GM19099 (cell line): ENCODE measurements around the gene TRAPPC12.

Source experiments
- POLR2A ChIP-seq: IDR thresholded peaks from 3 replicates; pipeline ENCODE4 v1.6.1; 2011; ENCODE audit warnings: low read depth; ENCODE audit not compliant: insufficient read length; ENCODE audit errors: extremely low read depth

TRAPPC12 gene

DNA sequence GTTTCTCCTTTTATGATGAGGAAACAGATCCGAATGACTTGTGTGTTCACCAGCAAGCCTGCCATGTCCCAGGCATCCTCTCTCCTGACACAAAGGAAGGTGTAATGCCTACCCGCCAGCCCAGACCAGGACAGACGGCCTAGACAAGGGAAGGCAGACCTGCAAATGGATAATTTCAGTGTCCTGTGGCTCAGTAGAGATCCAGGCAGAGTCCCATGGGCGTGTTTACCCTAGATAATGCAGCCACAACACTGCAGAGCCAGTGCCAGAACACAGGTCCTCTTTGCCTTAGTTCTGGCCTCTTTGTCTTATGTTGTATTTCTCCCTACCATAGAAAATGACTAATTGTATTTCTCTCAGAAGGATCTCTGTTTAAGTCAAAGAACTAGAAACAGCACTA is 12.7 kb downstream of the TRAPPC12 start:
- TF ChIP-seq POLR2A = no peak

DNA sequence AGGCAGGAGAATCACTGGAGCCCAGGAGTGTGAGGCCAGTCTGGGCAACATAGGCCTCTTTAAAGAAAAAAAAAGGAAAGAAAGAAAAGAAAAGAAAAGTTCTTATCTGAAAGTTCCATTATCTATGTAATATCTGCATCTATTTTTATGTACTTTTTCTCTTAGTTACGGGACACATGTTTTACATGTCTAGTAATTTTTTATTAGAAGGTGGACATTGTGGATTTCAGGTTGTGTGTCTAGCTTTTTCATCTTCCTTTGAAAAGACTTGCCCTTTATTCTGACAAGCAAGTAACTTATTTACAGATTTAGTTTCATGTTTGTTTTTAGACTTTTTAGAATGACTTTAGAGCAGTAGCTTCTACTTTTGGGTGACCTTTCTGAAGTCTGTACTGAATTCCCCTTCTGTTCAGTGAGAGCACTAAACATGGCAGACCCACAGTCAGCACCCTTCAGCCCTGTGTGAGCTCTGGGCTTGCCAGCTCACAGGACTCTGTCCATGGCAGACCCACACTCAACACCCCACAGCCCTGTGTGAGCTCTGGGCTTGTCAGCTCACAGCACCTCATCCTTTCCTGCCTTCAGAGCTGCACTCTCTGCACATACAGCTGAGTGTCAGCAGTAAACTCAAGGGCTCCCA is 17.5 kb downstream of the TRAPPC12 start:
- TF ChIP-seq POLR2A = no peak

DNA sequence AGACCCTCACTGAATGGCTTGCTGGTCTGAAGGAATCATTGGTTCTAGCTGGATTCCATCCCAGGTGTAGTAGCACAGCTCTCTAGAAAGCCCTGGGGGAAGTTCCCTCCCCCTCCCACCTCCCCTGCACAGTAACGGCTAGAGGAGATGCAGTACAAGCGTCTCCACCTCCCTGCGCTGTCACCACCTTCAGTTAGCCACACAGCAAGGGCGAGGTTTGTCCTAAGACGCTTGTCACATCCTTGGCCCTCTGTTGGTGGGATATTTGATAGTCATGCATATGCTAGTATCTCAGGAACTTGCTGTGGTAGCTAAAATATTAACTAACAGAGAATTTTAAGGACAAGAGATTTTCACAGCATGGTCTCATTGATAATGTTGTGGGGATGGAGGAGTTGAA is 19.4 kb downstream of the TRAPPC12 start:
- no peak for TF ChIP-seq POLR2A

DNA sequence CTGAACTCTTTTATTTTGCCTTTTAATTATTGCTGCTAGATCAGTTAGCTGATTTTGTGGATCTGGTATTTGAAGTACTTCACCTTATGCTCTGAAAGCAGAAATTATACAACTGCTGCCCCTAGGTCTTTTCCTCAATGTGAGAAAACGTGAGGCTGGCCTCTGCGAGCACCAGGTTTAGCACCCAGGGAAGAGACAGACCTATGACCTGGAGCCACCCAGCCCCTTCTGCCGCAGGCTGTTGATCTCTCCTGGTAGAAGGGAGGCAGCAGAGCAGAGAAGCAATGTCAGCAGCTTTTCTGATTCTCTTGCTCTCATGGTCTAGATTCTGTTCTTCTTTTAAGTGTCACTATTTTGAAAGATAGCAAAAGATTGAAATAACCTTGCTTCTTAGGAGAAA is 19.9 kb downstream of the TRAPPC12 start:
- no peak for TF ChIP-seq POLR2A

DNA sequence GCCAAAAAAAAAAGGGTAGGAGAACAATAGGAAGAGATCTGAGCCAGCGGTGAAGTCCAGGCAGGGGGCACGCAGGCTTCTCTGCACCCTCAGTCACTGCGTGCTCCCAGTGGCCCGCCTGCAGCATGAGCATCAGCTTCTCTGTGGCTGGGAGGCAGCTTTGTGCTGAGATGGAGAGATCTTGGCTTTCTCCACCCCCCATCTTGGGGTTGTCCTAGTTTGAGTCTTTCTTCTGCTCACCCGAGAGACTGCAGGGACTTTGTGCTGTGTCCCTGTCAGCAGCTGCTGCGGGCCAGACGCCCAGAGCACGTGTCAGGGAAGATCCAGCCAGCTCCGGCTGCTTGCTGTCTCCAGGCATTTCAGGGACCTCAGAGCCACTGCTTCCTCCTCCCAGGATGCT is 20.3 kb downstream of the TRAPPC12 start:
- TF ChIP-seq POLR2A = no peak

DNA sequence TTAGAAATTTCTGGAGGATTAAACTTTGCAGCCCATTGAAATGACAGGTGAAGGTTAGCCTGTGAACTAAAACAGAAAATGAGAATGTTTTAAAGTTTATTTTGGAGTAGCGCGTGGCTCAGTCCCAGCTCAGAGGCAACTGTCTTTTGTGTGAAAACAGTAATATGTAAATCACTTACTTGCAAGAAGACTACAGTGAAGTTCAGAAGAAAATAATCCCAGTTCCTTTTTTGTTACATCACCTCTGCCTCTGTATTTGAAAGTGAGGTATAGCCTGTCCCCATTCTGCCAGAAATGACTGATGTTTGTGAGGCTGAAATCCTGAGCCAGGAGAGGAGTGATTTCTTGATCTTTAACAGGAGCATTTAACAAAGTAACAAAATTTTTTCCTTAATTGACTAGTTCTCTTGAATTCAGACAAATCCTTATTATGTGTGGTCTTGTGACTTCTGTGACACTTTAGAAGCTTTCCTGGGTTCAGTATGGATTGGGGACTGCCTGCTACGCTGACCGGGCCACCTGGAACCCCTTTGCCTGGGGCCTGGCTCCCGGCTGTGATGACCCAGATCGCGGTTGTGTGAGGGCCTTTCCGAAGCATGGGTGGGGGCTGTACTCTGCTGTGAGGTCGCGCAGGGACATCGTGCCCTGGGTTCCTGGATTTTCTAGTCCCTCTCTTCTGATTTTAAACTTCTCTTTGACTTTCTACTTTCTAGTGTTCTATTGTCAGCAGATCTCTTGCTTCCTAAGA is 24.3 kb downstream of the TRAPPC12 start:
- no peak for TF ChIP-seq POLR2A

DNA sequence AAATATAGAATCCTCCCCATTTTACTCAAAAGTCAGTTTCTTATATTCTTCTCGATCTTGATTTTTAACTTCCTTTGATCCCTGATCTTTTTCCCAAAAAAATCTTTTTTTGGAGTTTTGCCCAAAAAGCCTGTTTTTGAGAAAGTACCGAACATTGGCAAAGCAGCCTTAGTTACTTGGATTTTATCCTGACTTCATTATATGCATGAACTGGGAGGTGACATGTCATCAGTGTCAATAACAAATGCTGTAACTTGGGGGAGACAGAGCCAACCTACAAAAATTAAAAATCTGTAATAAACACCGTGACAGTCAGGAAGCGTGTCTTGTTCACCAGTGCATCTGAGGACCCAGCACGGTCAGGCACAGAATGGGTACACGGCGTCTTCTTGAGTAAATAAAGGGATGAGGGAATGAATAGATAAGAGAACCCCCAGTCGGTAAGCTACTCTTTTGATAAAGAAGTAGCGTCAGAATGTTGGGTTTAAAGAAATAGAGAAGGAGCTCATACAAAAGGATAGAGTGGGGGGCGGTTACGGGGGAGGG is 24.9 kb downstream of the TRAPPC12 start:
- no peak for TF ChIP-seq POLR2A

DNA sequence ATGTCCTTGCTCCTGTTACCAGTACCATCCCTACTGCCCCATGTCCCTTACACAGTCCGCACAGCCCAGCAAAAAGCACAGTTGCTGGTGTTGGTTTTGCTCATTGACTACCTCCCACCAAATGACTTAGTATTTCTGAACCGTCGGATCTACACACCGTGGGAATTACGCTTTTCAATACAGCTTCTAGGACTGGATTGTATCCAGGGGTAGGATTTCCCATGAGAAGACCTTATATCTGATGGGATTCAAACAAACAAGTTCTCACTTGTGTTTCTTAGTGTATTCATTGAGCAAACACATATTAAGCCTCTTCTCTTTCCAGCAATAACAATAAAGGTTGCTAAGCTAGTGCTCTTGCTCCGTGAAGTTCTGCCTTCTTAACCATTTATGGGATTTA is 25.8 kb downstream of the TRAPPC12 start:
- TF ChIP-seq POLR2A = no peak

DNA sequence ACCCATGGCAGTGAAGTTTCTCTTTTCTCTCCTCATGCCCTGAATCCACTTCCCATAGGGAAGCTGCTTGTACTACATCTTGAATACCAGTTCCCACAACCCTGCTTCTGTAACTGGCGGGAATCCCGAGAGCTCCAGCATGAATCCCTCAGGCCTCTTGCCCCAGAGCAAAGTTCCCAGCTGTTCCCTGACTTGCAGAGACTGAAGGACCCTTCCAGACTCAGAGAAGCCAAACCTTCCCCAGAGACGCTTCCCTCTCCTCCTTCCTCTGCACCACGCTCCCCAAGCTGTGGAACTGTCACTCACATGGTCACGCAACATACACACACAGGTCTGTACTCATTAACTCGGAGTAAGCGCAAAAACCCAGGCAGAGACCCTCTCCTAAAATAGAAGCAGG is 26.4 kb downstream of the TRAPPC12 start:
- TF ChIP-seq POLR2A = no peak

DNA sequence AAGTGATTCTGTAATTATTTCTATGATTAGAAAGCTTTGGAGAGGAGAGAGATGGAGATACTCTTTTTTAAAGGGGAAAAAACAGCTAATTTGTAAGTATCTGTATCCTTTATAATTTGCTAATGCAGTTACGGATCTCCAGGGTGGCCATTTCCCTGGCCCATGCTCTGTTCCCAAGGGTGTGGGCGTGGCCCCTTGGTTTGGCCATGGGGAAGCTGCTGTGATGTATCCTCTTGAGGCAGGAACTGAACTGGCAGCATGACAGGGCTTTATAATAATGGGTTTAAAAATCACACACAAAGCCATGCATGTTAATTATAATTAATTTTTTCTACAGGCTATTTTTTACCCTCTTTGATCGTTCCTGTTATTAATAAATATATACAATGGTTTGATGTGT is 27.0 kb downstream of the TRAPPC12 start:
- no peak for TF ChIP-seq POLR2A

DNA sequence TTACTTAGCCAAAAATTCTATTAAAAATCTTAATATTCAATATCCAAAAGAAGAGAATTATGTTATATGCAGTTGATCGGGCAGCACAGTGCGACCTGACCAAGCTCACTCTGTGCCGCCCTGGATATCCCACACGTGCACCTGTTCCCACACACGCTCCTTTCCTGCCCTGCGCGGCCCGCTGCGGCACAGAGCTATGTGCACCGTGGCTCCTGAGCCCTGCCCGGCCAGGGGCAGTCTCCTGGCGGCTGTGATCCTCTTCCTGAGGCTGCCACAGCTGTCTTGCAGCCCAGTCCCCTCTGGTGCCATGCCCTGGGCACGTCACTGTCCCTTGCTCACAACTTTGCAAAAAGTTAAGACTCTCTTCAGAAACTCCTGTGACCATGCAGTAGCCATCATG is 29.3 kb downstream of the TRAPPC12 start:
- no peak for TF ChIP-seq POLR2A

DNA sequence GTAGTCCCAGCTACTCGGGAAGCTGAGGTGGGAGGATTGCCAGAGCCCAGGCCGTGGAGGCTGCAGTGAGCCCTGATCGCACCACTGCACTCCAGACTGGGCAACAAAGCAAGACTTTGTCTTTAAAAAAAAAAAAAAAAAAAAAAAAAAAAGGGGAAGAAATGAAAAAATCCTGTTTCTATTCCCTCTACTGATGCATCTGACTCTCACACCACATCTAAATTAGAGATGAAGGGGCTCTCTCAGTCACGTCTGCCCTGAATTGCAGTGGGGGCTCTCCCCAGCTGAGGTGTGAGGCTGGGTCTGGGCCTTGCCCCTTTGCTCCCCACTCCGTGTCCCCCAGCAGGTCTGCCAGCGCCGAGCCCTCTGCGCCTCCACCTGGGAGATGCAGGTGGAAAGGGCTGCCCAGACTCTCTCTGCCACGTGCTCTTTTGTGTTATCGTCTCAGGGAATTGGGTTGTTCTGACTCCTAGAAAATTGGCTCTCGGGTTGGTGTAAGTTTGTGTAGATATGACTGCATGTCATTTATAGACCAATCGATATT is 30.2 kb downstream of the TRAPPC12 start:
- no peak for TF ChIP-seq POLR2A

DNA sequence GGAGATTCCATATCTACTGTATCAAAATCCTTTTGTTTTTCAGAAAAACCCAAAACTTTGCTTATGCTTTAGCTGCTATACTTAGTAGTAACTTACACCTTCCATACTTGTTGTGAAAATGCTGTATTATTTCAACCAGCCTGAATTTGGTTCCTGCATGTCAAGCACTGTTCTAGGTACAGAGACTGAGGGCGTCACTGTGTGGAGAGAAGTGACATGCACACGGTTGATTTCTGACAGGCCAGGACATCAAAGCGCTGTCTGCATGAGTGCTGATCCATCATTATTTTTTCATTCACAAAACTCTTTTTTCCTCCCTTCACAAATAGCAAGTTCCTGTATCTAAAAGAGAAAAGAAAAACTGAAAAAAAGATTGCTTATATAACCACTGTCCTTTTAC is 31.6 kb downstream of the TRAPPC12 start:
- no peak for TF ChIP-seq POLR2A

DNA sequence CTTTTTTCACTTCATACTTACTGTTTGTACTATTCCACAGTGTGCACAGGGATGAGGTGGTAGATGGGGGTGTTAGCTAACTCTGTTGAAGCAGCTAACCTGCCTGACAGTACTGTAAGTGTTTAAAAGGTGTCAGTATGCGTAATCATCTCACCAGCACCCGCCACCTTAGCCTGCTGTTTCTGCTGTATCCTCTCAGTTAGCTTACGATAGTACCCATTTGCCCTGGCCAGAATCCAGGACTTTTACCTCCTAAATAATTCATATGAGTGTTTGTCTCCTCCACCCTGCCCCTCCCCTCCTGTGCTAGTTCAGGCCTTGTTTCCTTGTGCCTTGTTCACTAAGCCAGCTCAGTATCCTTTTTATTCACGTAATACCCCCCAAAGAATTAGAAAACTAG is 34.2 kb downstream of the TRAPPC12 start:
- no peak for TF ChIP-seq POLR2A

DNA sequence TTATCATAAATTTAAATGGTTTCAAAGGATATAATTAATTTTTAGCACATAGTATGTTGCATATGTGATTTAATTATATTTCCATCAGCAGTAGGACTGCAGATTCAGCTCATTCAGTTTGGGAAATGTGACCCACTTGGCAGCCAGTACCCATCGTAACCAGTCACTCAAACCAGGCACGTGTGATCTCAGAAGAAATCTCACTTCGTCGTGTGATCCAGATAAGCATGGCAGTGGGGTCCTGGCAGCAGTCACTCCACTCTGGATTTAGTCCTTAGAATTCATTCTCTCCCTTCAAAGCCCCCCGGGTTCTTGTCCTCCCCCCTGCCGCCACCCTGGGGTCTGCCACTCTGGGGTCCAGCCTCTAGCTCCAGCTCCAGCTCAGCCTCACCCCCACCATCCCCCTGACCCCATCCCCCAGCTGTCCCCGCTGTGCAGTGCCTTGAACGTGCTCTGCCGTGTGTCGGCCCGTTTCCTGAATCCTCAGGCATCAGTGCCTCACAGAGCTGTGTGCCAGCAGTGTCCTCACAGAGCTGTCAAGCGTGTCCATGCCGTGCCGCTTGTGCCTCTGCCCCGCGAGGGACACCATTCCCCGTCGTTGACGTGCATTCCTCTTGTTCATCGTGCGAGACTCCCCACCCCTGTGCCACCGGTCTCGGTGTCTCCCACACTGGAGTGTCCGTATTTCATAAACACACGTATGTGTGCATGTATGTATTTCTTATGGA is 34.8 kb downstream of the TRAPPC12 start:
- no peak for TF ChIP-seq POLR2A

DNA sequence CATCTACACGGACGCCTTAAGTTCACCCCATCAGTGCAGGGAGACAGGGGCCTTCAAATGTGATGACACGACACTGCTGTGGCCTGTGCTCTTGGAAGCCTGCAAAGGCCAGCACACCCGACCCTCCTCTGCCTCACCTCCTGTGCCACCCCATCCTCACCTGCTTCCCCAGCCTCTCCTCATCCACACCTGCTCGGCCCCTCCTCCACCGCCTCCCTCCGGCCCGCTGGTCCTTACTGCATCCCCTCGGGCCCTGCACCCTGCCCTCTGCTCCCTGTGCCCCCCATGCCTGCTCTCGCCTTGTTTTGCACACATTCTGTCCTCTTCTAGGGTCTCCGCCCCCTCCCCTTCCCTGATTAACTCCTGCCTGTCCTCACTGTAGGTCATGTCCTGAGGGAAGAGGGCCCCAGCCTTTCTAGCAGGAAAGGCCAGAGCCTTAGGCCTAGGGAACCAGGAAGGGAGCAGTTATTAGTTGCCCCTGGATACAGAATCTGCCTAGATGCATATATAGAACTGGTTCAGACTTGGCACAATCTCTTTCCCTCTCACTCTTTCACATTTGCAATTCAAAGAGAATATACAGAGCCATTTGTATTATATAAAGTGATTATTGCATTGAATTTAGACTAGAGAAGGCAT is 39.4 kb downstream of the TRAPPC12 start:
- no peak for TF ChIP-seq POLR2A
